ENCODE measurements around the gene TXLNA.
"Not testable (repeated sequence)": the region's sequence is repeated elsewhere in the genome, so short reads cannot be mapped to it uniquely, and the experiment has no call there.

Gene TXLNA

GRCh38 chr1:32179443-32180185 is at the start of gene TXLNA:
Gene TXLNA (plus strand): TSS chr1:32179675. CDS start chr1:32180346, 671 bp downstream.
- peak; percentile 95 for DNase-seq

DNA sequence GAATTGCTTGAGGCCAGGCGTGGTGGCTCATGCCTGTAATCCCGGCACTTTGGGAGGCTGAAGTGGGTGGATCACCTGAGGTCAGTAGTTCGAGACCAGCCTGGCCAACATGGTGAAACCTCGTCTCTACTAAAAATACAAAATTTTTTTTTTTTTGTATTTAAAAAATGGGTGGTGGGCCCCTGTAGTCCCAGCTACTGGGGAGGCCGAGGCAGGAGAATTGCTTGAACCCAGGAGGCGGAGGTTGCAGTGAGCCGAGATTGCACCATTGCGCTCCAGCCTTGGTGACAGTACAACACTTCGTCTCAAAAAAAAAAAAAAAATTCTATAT is 45.6 kb upstream of the TXLNA start:
- DNase-seq = not testable (repeated sequence)

DNA sequence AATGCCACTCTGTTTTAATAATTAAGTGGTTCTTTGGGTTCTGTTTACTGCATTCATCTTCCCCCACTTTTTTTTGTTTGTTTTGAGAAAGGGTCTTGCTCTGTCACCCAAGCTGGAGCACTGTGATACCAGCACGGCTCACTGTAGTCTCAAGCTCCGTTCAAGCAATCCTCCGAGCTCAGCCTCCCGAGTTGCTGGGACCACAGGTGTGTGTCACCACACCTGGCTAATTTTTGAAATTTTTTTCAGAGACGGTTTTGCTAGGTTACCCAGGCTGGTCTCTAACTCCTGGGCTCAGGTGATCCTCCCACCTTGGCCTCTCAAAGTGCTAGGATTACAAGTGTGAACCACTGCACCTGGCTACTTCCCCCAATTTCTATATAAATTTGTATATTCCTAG is 42.4 kb upstream of the TXLNA start:
- DNase-seq = no peak

DNA sequence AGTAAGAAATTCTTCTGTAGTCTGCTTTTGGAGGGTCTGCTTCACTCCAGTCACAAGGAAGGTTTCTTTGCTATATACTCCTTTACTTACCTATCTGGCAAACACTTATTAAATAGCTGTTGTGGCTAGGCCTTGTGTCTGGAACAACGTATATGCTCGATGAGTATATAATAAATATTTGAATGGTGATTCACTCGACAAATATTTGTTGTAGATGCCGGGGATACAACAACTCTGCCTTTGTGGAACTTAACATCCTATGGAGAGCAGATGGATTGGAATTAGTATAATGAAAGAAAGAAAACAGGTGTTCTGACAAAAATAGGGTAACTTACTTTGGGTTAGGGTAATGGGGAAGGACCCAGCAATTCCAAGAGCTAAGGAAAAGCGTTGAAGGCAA is 40.5 kb upstream of the TXLNA start:
- DNase-seq = peak; percentile 71

- peak; percentile 58 for DNase-seq
Measured at GRCh38 chr1:32142446-32143301, 36.8 kb upstream of the TXLNA start.

DNA sequence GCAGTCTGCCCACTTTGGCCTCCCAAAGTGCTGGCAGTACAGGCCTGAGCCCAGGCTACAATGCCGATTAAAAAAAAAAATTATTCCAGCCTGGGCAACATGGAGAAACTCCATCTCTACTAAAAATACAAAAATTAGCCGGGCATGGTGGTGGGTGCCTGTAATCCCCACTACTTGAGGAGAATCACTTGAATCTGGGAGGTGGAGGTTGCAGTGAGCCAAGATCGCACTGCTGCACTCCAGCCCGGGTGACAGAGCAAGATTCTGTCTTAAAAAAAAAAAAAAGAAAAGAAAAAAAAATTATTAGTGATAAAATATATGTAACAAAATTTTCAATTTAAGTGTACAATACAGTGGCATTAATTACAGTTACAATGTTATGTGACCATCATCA is 36.2 kb upstream of the TXLNA start:
- DNase-seq = not testable (repeated sequence)

GRCh38 chr1:32144033-32144432 is 35.4 kb upstream of the TXLNA start:
- DNase-seq = no peak

GRCh38 chr1:32147799-32148198 is 31.7 kb upstream of the TXLNA start:
- DNase-seq = not testable (repeated sequence)

GRCh38 chr1:32150847-32151246 is 28.6 kb upstream of the TXLNA start:
- peak; percentile 41 for DNase-seq

DNA sequence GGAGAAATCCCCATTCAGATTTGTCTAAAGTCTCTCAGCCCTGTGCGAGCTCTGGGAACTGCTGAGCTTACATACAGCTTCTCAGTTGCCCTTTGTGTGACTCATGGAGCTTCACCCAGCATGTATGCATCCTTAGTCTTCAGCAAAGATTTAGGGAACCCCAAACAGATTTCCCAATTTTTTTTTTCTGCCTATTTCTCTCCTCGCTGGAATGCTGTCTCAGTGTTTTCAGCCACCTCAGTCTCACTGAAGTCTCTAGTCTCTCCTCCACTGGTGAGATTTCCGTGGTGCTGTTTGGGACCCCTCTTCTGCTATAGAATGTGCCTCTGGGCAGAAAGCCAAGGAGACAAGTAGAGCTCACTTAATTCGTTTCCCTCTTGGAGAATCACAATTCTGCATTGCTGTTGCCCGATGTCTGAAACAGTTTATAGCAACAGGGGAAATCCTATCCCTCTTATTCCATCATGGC is 28.1 kb upstream of the TXLNA start:
- DNase-seq = peak; percentile 83

GRCh38 chr1:32159189-32159588 is 20.3 kb upstream of the TXLNA start:
- no peak for DNase-seq

DNA sequence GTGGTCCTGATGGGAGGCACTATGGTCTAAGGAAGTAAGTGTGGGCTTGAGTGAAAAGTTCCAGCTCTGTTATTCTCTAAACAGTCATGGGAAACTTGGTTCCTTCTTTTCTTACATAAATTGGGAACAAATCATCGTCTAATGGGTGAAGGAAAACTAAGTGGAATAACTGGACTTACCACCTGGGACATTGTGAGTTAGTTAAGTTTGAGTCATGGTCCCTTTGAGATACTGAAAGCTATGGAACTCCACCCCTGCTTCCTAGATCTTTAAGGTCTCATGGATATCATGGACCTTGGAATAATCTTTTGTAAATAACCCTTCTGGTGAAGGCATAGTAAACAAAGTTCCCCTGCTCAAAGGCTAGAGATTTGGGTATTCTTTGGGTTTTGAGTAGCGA is 16.1 kb upstream of the TXLNA start:
- no peak for DNase-seq

GRCh38 chr1:32165633-32166032 is 13.8 kb upstream of the TXLNA start:
- not testable (repeated sequence) for DNase-seq

DNA sequence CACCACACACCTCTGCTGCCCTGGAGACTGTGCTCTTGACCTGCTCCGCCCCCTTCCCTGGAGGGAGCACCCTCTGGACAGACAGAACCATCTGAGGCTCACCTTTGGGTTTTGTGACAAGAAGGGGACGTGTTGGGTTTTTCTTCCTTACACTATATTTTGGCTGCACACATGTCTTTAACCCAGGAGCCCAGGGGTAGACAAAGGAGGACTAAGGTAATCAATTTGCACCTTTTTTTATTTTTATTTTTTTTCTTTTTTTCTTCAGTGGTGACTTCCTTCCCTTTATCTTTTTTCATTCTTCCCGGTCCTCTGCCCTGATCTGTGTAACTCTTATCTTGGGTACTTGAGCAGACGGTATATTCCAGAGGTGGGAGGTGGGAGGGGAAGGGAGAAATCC is 8.5 kb upstream of the TXLNA start:
- no peak for DNase-seq

DNA sequence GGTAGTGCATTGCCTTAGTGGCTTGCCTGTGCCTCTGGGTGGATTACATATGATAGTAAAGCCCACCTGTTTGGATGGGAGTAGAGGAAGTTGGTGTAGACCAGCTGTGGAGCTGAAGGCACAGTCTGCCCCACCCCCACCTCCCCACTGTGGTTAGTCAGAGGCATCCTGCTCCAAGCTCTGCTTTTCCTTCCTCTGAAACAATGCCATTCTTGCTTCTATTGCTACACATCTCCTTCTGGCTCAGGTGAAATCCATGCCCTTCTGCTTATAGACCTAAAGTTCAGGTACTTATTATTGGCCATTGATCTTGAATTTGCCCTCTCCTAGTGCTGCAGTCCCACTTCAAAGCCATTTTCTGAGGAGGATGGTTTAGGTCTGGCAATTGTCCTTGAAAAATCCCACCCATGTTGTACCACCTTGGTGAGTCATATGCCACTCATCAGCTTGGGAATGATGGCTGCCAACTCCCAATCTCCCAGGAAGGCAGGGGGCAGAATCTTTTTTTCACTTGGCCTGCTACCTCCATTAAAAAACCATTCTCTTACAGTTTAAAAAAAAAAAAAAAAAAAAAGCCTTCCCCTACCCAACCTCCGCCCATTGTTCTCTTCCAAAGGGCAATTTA is 6.7 kb upstream of the TXLNA start:
- no peak for DNase-seq

DNA sequence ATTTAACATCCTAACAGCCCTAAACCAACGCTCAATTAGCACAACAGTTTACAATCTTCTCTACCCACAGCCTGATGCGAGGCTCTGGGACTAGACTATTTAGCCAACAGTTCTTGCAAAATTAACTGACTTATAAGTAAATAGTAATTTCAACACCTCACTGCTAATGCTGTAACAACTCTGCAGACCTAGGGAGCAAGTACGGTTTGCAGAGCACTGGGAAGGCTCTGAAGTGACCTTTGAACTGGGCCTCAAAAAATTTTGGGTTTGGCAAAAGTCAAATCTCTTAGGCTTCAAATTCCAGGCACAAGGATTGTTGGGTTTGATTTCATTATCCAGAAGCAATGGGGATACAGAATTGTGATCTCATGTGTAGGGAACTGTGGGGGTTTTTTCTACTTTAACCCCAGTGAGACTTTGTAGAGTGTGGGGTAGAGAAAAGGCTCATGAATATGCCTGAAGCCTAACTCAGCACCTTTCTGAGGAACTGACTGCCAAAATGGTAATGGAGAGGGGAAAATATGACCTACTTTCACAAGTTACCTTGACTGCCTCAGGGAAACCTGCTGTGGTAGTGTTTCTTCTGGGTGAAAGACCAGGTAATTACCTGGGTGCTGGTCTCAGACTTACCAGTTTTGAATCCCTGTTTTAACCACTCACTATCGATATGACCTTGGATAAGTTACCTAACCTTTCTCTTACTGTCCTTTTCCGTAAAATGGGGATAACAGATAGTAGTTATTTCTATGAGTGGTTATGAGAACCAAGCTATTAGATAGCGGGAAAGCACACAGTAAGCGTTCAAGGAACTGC is 889 bp upstream of the TXLNA start:
- no peak for DNase-seq

GRCh38 chr1:32179193-32179442 is 357 bp upstream of the TXLNA start:
- DNase-seq = no peak

DNA sequence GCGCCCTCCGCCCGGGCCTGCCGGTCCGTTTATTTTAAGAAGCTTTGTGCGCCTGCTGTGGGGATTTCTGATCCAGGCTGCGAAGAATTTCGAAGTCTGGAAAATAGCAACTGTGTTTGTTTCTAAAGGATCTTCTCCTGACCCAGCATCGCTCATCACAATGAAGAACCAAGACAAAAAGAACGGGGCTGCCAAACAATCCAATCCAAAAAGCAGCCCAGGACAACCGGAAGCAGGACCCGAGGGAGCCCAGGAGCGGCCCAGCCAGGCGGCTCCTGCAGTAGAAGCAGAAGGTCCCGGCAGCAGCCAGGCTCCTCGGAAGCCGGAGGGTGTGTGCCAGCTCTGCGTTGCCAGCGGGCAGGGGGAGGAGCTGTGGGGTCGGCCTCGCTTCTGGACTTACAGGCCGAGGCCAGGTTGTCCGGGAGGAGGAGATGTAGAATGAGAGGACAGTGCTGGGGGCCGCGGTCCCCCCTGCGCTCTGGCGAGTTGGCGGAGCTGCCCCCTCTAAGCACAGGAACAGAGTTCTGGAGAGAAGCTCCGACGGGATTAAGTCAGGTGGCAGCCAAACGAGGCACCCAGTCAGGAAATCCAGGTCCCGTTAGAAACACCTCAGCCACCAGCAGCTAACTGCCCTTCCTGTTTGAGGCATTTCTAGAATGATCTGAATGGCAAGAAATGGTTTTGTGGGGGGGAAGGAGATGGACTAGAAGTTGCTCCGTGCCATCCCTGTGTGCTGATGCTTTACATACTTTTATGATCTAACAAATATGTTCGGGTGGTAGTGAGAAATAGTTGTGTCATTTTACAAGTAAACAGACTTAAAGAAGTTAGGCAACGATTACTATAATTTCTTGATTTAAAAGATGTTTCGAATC is 948 bp downstream of the TXLNA start:
- peak; percentile 64 for DNase-seq

GRCh38 chr1:32181065-32181464 is 1.6 kb downstream of the TXLNA start:
- no peak for DNase-seq

DNA sequence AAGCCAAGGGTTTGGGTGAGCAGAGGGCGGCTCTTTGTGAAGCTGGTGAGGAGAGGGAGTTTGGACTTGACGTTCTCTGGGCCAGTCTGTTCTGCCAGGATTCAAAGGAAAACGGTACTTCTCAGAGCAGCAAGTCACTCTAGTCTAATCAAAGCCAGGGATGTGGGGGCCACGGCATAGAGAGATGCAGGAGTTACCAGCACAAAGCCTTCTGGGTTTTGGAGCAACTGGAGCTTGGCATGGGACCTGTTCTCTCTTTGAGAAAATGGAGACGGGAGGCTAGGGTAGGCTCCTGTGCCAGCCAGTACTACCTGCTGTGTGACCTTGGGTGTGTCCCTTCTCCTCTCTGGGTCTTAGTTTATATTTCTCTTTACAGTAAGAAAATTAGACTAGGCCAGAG is 2.1 kb downstream of the TXLNA start:
- no peak for DNase-seq

DNA sequence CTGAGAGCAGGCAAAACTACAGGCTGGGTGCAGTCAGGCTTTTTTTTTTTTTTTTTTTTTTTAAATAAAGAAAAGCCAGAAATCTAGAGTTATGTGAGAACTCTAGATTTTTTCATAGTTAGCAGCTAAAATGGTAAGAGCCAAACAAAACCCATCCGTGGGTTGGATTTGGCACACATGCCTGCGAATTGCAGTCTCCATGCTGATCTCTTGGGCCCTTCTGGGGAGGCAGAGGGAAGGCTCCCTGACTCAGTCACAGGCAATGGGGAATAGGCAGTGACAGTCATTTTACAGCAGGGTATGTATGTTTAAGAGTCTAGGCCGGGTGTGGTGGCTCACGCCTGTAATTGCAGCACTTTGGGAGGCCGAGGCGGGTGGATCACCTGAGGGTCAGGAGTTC is 2.6 kb downstream of the TXLNA start:
- DNase-seq = no peak

DNA sequence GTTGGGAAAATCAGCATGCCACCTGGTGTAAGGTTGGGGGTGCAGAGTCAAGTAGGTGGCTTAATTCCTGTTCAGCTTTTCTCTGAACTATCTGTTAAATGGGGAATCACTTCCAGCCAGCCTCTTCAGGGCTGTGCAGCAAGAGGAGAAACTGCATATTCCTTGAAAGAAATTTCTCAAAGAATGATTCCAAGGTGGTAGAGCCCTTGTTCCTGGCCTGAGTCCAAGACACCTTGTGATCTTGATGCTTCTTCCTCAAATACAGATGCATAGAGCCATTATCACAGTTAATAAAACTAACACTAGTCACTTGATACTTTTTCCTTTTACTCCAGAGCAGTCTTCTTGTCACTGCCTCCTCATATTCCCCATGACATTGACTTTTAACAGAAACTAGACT is 5.2 kb downstream of the TXLNA start:
- DNase-seq = no peak

Data from EL (cell line).